HG03565 (cell line): ENCODE measurements around the gene HCFC1.

ENCODE experiments used
- ATAC-seq: cut with Tn5 transposase; IDR thresholded peaks from one replicate; pipeline ENCODE4 v1.9.1; 2021; ENCODE audit warnings: mild to moderate bottlenecking, moderate library complexity; ENCODE audit not compliant: unreplicated experiment

HCFC1 gene

GRCh38 chrX:153926552-153926857, 45.1 kb downstream of the HCFC1 start:
- ATAC-seq: no peak

DNA sequence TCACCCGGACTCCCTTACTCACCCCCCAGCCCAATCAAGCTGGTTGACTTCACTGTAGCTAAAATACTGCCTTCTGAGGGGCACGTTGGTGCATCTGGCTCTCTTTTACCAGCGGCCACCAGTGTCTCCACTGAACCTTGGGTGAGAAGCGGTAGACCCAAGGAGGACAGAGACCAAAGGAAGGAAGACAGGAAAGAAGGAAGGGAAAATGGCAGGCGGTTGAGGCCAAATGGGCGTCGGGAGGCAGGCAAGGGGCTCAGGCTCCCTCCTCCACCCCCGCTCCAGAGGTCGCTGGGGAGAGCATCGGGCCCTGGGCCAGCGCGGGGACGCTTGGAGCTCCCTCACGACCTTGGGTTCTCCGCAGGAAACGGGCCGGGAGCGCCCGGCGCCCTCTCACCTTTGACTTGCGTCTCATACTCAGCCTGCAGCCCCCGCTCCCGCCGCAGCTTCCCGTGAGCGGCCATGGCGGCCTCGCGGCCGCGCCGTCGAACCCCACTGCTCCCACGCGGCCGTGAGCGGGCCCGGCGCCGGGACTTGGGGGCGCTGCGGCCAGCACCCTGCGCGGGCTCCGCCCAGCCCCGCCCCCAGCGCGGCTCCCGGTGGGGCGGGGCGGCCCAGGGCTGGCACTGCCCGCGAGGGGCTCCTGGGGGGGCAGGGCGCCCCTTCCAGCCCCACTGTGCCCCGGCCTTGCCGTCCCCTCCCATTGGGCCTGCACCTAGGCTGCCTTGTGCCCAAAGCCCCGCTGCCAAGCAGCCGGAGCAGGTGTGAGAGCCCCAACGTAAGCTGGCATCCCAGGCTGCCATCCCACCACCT, 45.7 kb downstream of the HCFC1 start, which contains the start of gene ARHGAP4:
Gene ARHGAP4 (minus strand): TSS at position 526 of the 813 bp plus-strand sequence. CDS start 62 bp downstream, at position 464.
- no peak for ATAC-seq

DNA sequence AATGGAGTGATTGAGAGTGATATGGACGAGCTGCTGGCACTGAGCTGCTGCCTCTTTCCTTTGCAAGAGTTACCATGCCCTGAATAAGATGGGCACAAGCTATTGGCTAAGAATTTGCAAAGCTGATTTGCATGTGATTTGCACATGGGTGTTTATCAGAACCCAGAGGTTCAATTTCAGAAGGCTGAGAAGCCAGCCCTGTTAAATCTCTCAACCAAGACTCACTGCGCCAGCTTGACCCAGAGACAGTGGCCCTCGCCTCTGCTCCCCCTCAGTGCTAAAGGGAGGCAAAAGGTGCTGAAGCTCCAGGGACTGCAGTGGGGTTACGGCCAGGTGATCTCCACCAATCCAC, 46.3 kb downstream of the HCFC1 start:
- no peak for ATAC-seq

DNA sequence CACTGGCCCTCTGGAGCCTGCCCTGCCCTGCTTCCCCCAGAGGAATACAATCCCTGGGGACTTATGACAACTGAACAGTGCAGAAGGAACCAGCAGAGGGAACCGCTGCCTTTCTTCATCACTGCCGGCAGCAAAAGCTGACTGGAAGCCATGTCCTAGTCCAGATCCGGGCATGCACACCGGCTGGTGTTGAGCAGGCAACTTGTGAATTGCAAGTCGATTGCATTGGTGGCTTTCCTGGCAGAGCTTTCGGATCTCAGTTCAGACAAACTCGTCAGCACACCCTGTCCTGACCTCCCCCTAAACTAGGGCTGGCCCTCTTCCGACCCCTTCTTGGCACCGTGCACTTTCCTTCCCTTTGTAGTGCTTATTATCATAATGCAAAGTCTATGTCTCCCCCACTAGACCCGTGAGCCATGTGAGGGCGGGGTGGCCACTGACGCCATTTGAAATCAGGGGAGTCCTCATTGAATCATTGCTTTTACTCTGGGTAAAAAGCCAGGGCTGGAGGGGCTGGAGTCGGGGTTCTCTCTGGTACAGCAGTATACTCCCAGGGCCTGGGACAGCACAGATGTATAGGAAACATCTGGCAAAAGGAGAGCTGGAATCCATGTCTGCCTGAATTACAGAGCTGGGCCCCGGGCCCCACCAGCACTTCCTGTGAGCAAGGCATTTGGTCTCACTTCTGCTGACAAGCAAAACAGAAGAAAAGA, 47.3 kb downstream of the HCFC1 start:
- no peak for ATAC-seq

DNA sequence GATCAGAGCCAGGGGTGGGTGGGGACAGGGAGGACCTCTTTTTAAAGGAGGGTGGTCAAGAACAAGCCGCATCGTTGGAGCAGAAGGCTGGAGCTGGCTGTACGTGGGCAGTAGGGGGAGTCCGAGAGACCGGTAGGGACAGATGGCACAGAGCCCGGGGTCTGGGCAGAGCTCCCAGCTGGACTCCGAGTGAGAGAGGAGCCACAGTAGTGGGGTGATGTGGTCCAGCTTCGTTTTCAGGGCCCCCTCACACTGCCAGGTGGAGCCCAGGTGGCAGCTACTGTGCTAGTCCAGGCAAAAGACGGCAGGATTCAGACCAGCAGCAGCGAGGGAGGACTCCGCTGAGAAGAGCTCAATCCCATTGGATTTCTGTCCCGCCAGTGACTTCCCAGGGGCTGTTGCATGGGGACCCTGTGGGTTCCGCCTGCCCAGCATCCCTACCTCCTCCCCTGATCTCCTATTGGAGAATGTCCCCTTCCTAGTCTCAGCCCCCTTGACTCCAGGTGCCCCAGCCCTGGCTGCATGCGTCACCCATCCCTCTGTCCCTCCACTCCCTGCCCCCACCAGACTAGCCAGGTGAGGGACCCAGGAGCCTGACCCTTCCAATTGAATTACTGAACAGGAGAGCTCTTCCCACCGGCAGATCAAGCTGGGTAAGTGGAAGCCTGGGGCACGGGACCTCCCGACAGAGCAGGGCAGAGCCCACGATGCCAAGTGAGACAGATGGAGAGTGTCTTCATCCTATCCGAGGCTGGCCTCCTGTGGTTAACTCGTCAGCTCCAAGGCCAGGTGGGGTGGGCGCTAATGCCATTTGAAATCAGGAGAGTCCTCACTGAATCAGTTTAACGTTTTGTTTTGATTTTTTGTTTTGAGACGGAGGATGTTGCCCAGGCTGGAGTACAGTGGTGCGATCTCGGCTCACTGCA, 48.4 kb downstream of the HCFC1 start:
- no peak for ATAC-seq

- no peak for ATAC-seq
These were observed 49.8 kb downstream of the HCFC1 start for GRCh38 chrX:153921511-153922446.

- ATAC-seq: no peak
These were observed 50.5 kb downstream of the HCFC1 start for GRCh38 chrX:153921070-153921469.

DNA sequence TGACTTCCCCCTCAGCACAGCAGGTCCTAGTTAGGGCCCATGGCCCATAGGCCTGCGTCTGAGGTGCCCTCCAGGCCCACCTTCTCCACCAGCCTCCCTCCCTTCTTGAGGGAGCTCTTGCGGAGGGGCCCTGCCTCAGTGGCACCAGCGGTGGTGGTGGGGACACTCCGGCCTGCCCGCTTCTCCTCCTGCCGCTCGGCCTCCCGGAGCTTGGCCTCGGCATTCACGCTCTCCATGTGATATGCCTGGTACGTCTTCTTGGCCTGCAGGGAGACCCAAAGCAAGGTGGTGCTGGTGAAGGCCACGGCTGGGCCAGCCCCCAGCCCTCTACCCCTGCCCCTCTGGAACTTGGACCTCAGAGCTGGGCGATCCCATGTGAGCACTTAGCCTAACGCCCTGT, 51.1 kb downstream of the HCFC1 start:
- ATAC-seq: no peak

- ATAC-seq: no peak
These were observed 52.3 kb downstream of the HCFC1 start for GRCh38 chrX:153919281-153919680.

DNA sequence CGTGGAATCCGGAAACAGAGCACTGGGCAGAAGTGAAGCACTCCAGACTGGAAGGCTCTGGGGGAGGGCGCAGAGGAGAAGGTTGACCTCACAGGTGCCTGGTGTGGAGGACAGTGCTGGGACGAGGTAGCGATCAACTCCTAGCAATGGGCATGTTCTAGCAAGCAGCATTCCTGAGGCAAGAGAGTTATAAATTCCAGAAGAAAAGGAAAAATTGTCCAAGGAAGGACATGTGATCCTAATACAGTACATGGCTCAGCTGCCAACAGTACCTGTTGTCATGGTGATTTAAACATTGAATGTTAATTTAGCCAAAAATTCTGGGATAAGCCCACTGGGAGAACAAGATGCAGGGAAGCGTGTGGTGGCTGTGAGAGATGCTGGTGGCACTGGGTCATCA, 53.7 kb downstream of the HCFC1 start:
- no peak for ATAC-seq

DNA sequence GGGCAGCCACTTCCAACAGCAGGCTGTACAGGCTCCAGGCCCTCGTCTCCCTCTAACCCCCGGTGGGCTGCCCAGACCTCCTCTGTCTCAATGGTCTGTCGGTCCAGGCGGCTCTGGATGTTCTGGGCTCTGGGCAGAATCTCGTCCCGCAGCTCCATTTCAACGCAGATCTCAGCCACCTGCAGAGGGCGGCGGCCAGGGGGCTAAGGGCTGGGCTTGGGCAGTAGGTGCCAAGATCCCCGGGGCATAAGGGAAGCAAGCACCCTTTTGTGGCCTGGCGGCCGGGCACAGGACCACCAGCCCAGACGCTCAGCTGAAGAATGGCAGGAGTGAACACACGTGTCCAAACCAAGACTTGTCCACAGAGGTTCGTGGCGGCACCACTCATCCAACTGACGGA, 57.9 kb downstream of the HCFC1 start:
- no peak for ATAC-seq

- ATAC-seq: no peak
These were observed 58.4 kb downstream of the HCFC1 start for GRCh38 chrX:153913211-153913610.

GRCh38 chrX:153911798-153912197, 59.8 kb downstream of the HCFC1 start:
- no peak for ATAC-seq

- no peak for ATAC-seq
These were observed 61.2 kb downstream of the HCFC1 start for GRCh38 chrX:153910446-153910845.

- no peak for ATAC-seq
These were observed 61.6 kb downstream of the HCFC1 start for GRCh38 chrX:153909980-153910360.

DNA sequence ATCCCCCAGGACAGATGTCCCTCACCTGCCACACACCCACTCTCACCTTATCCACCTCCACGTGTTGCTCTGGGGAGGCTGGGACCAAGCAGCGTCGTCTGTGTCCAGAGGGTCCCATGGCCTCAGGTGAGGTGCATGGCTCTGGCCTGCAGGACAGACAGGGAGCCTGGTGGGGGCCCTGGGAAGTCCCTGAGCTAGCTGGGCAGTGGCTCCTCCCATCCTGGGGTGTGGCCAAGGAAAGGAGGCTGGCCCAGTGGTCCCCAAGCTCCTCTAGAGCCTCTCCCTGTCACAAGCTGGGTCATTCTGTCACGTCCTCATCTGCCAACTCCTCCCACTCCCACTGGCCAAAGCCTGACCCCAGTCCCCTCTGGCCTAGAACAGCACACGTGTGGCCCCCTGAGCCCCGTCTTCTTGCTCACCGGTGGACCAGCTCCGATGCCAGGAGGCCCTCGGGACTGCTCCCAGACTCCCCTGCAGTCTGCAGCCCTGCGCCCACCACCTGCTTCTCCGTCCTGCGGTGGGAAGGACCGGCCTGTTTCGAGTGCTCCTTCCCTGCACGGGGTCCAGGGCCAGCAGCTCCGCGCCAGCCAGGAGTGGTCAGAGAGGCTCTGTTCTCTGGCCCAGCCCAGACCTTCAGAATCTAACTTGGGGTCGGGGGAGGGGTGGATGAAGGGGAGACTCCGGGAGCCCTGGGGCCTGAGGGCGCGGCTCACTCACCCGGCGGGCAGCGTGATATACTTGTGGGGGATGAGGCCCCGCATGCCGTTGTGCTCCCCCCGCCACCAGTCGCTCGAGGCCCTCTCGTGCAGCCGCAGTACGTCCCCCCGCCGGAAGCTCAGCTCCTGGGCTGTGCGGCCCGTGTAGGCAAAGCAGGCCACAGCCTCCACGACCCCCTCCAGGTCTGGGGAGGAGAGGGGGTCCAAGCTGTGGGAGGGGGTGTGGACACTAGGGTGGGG, 62.3 kb downstream of the HCFC1 start:
- ATAC-seq: no peak

DNA sequence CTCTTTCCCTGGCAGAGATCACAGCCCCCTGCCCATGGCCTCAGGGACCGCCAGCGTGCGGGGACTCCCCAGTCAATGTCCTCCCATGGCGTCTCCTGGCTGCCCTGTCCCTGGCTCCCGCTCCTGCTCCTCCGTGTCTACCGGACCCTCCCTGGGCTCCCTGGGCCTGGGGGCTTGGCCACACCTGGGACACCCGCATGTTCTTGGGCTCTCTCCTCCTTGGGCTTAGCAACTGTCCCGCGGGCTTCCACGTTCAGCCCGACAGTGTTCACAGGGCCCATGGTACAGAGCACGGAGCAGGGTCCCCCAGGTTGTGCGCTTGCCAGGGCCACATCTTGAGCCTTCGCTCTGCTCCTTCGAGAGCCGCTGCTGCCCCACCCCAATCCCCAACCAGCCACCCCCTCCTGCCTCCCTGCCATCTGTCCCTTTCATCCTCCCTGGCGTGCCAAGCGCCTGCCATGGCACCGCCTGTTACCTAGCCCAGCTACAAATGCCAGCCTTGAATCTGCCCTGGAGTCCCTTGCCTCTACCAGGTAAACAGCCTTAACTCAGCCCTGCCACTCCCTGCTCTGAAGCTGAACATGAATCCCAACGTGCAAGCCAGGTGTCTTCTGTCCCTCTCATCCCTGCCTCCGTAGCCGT, 63.3 kb downstream of the HCFC1 start:
- no peak for ATAC-seq

DNA sequence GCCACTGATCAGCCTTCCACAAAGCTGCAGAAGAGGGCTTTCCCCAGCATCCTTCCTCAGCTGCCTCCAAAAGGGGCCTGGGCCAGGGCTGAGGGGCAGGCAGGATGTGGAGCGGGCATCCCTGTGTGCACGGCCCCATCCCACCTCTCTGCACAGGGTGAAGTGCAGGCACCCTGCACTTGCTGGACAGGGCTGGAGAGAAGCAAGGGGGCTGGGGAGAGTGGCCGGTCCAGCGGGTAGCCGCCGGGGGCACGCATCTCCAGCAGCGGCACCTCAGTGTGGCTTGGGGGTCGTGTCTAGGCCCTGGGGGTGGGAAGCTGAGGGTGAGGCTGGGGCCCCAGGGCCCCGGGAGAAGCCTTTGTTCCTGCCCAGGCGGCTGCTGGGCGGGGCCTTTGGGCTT, 64.2 kb downstream of the HCFC1 start:
- no peak for ATAC-seq
